Subcutaneous preadipocyte (primary cell): Measurements from ENCODE around the gene ALPG. TPM values are rescaled to one million over a fixed set of nuclear protein-coding genes. Genes with fewer than 3 reads are reported as not detected.

Experiments
- small RNA-seq: library from RNA; depleted of rRNA; stranded (forward); fragments of <200 nt; gene quantifications from one replicate; pipeline ENCODE3, GENCODE V24; 2012
- total RNA-seq: library from RNA; depleted of rRNA; stranded (reverse); fragments of >200 nt; gene quantifications from 2 replicates; pipeline ENCODE4 v1.2.3, GENCODE V29; 2012

The ALPG gene
- not detected in 2 replicates for total RNA-seq

GRCh38 chr2:232406556-232407310 is at the start of gene ALPG:
Gene ALPG, plus strand, starts transcription at chr2:232406844. Its CDS starts 51 bp downstream, at chr2:232406895.

GRCh38 chr2:232378735-232379151 is 27.9 kb upstream of the ALPG start, which contains the start of gene ALPP:
Gene ALPP, plus strand, starts transcription at chr2:232378751. Its CDS starts 52 bp downstream, at chr2:232378803.

GRCh38 chr2:232455426-232456255 is 49.0 kb downstream of the ALPG start, which contains the start of gene ALPI:
Gene ALPI, plus strand, starts transcription at chr2:232456153. Its CDS starts 47 bp downstream, at chr2:232456200.

Small RNA genes within 50 kb of the gene (small RNA-seq; reads per million reads assigned to genes)
- not detected for gene AC068134.4

Other genes with a start within 250 kb of the ALPG start
- not detected in 2 replicates for gene ALPP, start 28.1 kb upstream of the ALPG start, total RNA-seq
- not detected in 2 replicates for gene ALPI, start 49.3 kb downstream of the ALPG start, total RNA-seq
- not detected in 2 replicates for gene ECEL1, start 81.0 kb downstream of the ALPG start, total RNA-seq
- gene PRSS56, start 113.5 kb downstream of the ALPG start, total RNA-seq: not detected in 2 replicates
- not detected in 2 replicates for gene CHRND, start 119.3 kb downstream of the ALPG start, total RNA-seq
- gene CHRNG, start 132.8 kb downstream of the ALPG start, total RNA-seq: not detected in 2 replicates
- 5.9 and 7.0 TPM in 2 replicates for gene TIGD1, start 143.7 kb downstream of the ALPG start, total RNA-seq
- gene EIF4E2, start 143.8 kb downstream of the ALPG start, total RNA-seq: 73.1 and 91.3 TPM in 2 replicates
- gene EFHD1, start 226.8 kb downstream of the ALPG start, total RNA-seq: not detected in 2 replicates